ENCODE measurements around the gene ZSCAN9.

ZSCAN9 gene

GRCh38 chr6:28258877-28259777 lies 34.1 kb downstream of the ZSCAN9 start, which contains the start of gene NKAPL:
Gene NKAPL (plus strand): TSS chr6:28259297. CDS start chr6:28259372, 75 bp downstream.
- no peak within 1 kb of the TSS for H3K4me3 ChIP-seq (ENCODE audit: low read depth in 1 of 2, low read length in 2 of 2)
- H3K27ac ChIP-seq (ENCODE audit: low read length), result no peak within 1 kb of the TSS
- ATAC-seq (ENCODE audit: insufficient read depth, low read depth) (no peak), DNase-seq (no peak)
- H3K27me3 ChIP-seq (ENCODE audit: insufficient read depth, low read length, poor library complexity), result no peaks in the 10 kb centered on the region
- H2AFZ ChIP-seq (ENCODE audit: low read depth, low read length), result no peak within 1 kb of the TSS
- no peaks in the 10 kb centered on the region for H4K20me1 ChIP-seq (ENCODE audit: insufficient read depth, low read length)
- H3K79me2 ChIP-seq (ENCODE audit: insufficient read depth, low read length), result no peaks in the 10 kb centered on the region
- no peaks in the 10 kb centered on the region for H3K4me1 ChIP-seq (ENCODE audit: insufficient read depth, low read length)
- no peak within 1 kb of the TSS for H3K9ac ChIP-seq (ENCODE audit: low read depth, low read length)
- no peaks in the 10 kb centered on the region for H3K36me3 ChIP-seq (ENCODE audit: insufficient read depth, low read length)
- H3K9me3 ChIP-seq (ENCODE audit: insufficient read depth, low read length, severe bottlenecking), result no peaks in the 10 kb centered on the region
- TF ChIP-seq, protein P1, sequence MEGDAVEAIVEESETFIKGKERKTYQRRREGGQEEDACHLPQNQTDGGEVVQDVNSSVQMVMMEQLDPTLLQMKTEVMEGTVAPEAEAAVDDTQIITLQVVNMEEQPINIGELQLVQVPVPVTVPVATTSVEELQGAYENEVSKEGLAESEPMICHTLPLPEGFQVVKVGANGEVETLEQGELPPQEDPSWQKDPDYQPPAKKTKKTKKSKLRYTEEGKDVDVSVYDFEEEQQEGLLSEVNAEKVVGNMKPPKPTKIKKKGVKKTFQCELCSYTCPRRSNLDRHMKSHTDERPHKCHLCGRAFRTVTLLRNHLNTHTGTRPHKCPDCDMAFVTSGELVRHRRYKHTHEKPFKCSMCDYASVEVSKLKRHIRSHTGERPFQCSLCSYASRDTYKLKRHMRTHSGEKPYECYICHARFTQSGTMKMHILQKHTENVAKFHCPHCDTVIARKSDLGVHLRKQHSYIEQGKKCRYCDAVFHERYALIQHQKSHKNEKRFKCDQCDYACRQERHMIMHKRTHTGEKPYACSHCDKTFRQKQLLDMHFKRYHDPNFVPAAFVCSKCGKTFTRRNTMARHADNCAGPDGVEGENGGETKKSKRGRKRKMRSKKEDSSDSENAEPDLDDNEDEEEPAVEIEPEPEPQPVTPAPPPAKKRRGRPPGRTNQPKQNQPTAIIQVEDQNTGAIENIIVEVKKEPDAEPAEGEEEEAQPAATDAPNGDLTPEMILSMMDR (IDR thresholded peaks at IDR 0.05; ENCODE audit: borderline replicate concordance, extremely low read depth, low read length, poor library complexity, severe bottlenecking), result no peak
- no peak for TF ChIP-seq EZH2 (IDR thresholded peaks at IDR 0.05; ENCODE audit: borderline replicate concordance, low read depth, low read length, severe bottlenecking)
- no peak within 1 kb of the TSS for H3K4me2 ChIP-seq (ENCODE audit: insufficient read depth, low read length)

GRCh38 chr6:28263922-28264321 lies 38.8 kb downstream of the ZSCAN9 start:
- H3K4me3 ChIP-seq (ENCODE audit: low read depth in 1 of 2, low read length in 2 of 2), result no peak overlapping the region
- no peak overlapping the region for H3K27ac ChIP-seq (ENCODE audit: low read length)

GRCh38 chr6:28264834-28265401 lies 39.8 kb downstream of the ZSCAN9 start:
- no peak overlapping the region for H3K27ac ChIP-seq (ENCODE audit: low read length)
- H2AFZ ChIP-seq (ENCODE audit: low read depth, low read length), result no peak overlapping the region
- H3K27me3 ChIP-seq (ENCODE audit: insufficient read depth, low read length, poor library complexity), result no peaks in the 10 kb centered on the region
- no peak overlapping the region for H3K9ac ChIP-seq (ENCODE audit: low read depth, low read length)
- DNase-seq (no peak), ATAC-seq (ENCODE audit: insufficient read depth, low read depth) (no peak)
- TF ChIP-seq EZH2 (IDR thresholded peaks at IDR 0.05; ENCODE audit: borderline replicate concordance, low read depth, low read length, severe bottlenecking), result no peak
- TF ChIP-seq, protein P1 (IDR thresholded peaks at IDR 0.05; ENCODE audit: borderline replicate concordance, extremely low read depth, low read length, poor library complexity, severe bottlenecking), result no peak
- no peaks in the 10 kb centered on the region for H3K36me3 ChIP-seq (ENCODE audit: insufficient read depth, low read length)
- H3K9me3 ChIP-seq (ENCODE audit: insufficient read depth, low read length, severe bottlenecking), result no peaks in the 10 kb centered on the region
- H3K4me1 ChIP-seq (ENCODE audit: insufficient read depth, low read length), result peaks cover 32% of the 10 kb centered on the region
- no peaks in the 10 kb centered on the region for H4K20me1 ChIP-seq (ENCODE audit: insufficient read depth, low read length)
- H3K4me2 ChIP-seq (ENCODE audit: insufficient read depth, low read length), result no peak overlapping the region
- H3K79me2 ChIP-seq (ENCODE audit: insufficient read depth, low read length), result peaks cover 23% of the 10 kb centered on the region
- H3K4me3 ChIP-seq (ENCODE audit: low read depth in 1 of 2, low read length in 2 of 2), result no peak overlapping the region

More at GRCh38 chr6:28263922-28264321, 38.8 kb downstream of the ZSCAN9 start:
- DNase-seq (no peak), ATAC-seq (ENCODE audit: insufficient read depth, low read depth) (no peak)
- TF ChIP-seq EZH2 (IDR thresholded peaks at IDR 0.05; ENCODE audit: borderline replicate concordance, low read depth, low read length, severe bottlenecking), result no peak
- TF ChIP-seq, protein P1 (IDR thresholded peaks at IDR 0.05; ENCODE audit: borderline replicate concordance, extremely low read depth, low read length, poor library complexity, severe bottlenecking), result no peak
- H3K4me1 ChIP-seq (ENCODE audit: insufficient read depth, low read length), result peaks cover 29% of the 10 kb centered on the region
- peaks cover 23% of the 10 kb centered on the region for H3K79me2 ChIP-seq (ENCODE audit: insufficient read depth, low read length)
- no peaks in the 10 kb centered on the region for H4K20me1 ChIP-seq (ENCODE audit: insufficient read depth, low read length)
- no peak overlapping the region for H3K4me2 ChIP-seq (ENCODE audit: insufficient read depth, low read length)
- H2AFZ ChIP-seq (ENCODE audit: low read depth, low read length), result no peak overlapping the region
- H3K9me3 ChIP-seq (ENCODE audit: insufficient read depth, low read length, severe bottlenecking), result no peaks in the 10 kb centered on the region
- H3K9ac ChIP-seq (ENCODE audit: low read depth, low read length), result no peak overlapping the region
- no peaks in the 10 kb centered on the region for H3K27me3 ChIP-seq (ENCODE audit: insufficient read depth, low read length, poor library complexity)
- no peaks in the 10 kb centered on the region for H3K36me3 ChIP-seq (ENCODE audit: insufficient read depth, low read length)

Measured in DND-41 (cell line).